Measurements from ENCODE around the gene CRELD1. TPM values are rescaled to one million over a fixed set of nuclear protein-coding genes. Genes with fewer than 3 reads are reported as not detected.

CRELD1 gene
- total RNA-seq, 1 donor from 2014 or later: 16.9 TPM

GRCh38 chr3:9914559-9915253 is 18.9 kb upstream of the CRELD1 start:
- TF ChIP-seq CTCF (conservative IDR thresholded peaks at IDR 0.05): no peak

GRCh38 chr3:9915254-9916141 is 18.1 kb upstream of the CRELD1 start:
- H3K27me3 Mint-ChIP-seq (ENCODE audit: low read depth): no peaks in the 10 kb centered on the region
- H3K27ac Mint-ChIP-seq (ENCODE audit: unreplicated experiment): no peak overlapping the region
- peak overlapping the region; percentile 84 for H3K4me3 Mint-ChIP-seq
- peak; percentile 58 for DNase-seq (ENCODE audit: low read depth, low spot score)
- peaks cover 13% of the 10 kb centered on the region for H3K4me1 Mint-ChIP-seq
- TF ChIP-seq CTCF (conservative IDR thresholded peaks at IDR 0.05): peak; percentile 51
- no peaks in the 10 kb centered on the region for H3K36me3 Mint-ChIP-seq (ENCODE audit: low read depth)
- no peaks in the 10 kb centered on the region for H3K9me3 Mint-ChIP-seq

More at GRCh38 chr3:9914559-9915253, 18.9 kb upstream of the CRELD1 start:
- peak overlapping the region; percentile 51 for H3K4me3 Mint-ChIP-seq
- H3K27ac Mint-ChIP-seq (ENCODE audit: unreplicated experiment): no peak overlapping the region
- no peaks in the 10 kb centered on the region for H3K27me3 Mint-ChIP-seq (ENCODE audit: low read depth)
- no peaks in the 10 kb centered on the region for H3K9me3 Mint-ChIP-seq
- no peak for DNase-seq (ENCODE audit: low read depth, low spot score)
- peaks cover 13% of the 10 kb centered on the region for H3K4me1 Mint-ChIP-seq
- H3K36me3 Mint-ChIP-seq (ENCODE audit: low read depth): no peaks in the 10 kb centered on the region

GRCh38 chr3:9916346-9916733 is 17.3 kb upstream of the CRELD1 start:
- no peak for TF ChIP-seq CTCF (conservative IDR thresholded peaks at IDR 0.05)
- Mint-ChIP-seq H3K4me3 (peak overlapping the region; percentile 84), H3K4me1 (peaks cover 13% of the 10 kb centered on the region), H3K36me3 (ENCODE audit: low read depth) (no peaks in the 10 kb centered on the region), H3K27ac (ENCODE audit: unreplicated experiment) (peak overlapping the region; percentile 75), H3K9me3 (no peaks in the 10 kb centered on the region), H3K27me3 (ENCODE audit: low read depth) (no peaks in the 10 kb centered on the region)
- DNase-seq (ENCODE audit: low read depth, low spot score): no peak

- TF ChIP-seq CTCF (conservative IDR thresholded peaks at IDR 0.05): no peak
- peak within 1 kb of the TSS; percentile 75 for H3K27ac Mint-ChIP-seq (ENCODE audit: unreplicated experiment)
- H3K9me3 Mint-ChIP-seq: no peaks in the 10 kb centered on the region
- no peaks in the 10 kb centered on the region for H3K36me3 Mint-ChIP-seq (ENCODE audit: low read depth)
- peak within 1 kb of the TSS; percentile 84 for H3K4me3 Mint-ChIP-seq
- H3K27me3 Mint-ChIP-seq (ENCODE audit: low read depth): no peaks in the 10 kb centered on the region
- peak; percentile 27 for DNase-seq (ENCODE audit: low read depth, low spot score)
- H3K4me1 Mint-ChIP-seq: peaks cover 13% of the 10 kb centered on the region
Observed at GRCh38 chr3:9916734-9917680, 16.6 kb upstream of the CRELD1 start, which contains the start of gene IL17RC. Gene IL17RC, plus strand, starts transcription at chr3:9917098. Its CDS starts 218 bp downstream, at chr3:9917316.

- no peak overlapping the region for H3K27ac Mint-ChIP-seq (ENCODE audit: unreplicated experiment)
- H3K9me3 Mint-ChIP-seq: no peaks in the 10 kb centered on the region
- no peaks in the 10 kb centered on the region for H3K36me3 Mint-ChIP-seq (ENCODE audit: low read depth)
Observed at GRCh38 chr3:9917820-9918219, 15.8 kb upstream of the CRELD1 start.

More at GRCh38 chr3:9917820-9918219, 15.8 kb upstream of the CRELD1 start:
- H3K4me1 Mint-ChIP-seq: peaks cover 13% of the 10 kb centered on the region
- DNase-seq (ENCODE audit: low read depth, low spot score): no peak
- H3K4me3 Mint-ChIP-seq: no peak overlapping the region
- no peaks in the 10 kb centered on the region for H3K27me3 Mint-ChIP-seq (ENCODE audit: low read depth)
- no peak for TF ChIP-seq CTCF (conservative IDR thresholded peaks at IDR 0.05)

All from neural crest cell (in vitro differentiated cells).